K562 (cell line): ENCODE results near the gene TARS3. TPM values are rescaled to one million over a fixed set of nuclear protein-coding genes. Genes with fewer than 3 reads are reported as not detected.

Source experiments
- C11orf30 ChIP-seq: fragments of 450-650 bp; IDR thresholded peaks from 2 replicates; pipeline ENCODE4 v1.6.1; 2016; ENCODE audit warnings: low read depth, mild to moderate bottlenecking
- DPF2 ChIP-seq: fragments of 450-650 bp; IDR thresholded peaks from 2 replicates; pipeline ENCODE4 v1.6.1; 2016
- EP400 ChIP-seq: fragments of 450-650 bp; IDR thresholded peaks from 2 replicates; pipeline ENCODE4 v1.6.1; 2017; ENCODE audit warnings: antibody characterized with exemption, mild to moderate bottlenecking, moderate library complexity
- FOXK2 ChIP-seq, 2 experiments: fragments of 450-650 bp; IDR thresholded peaks in 1 of 2; conservative IDR thresholded peaks in 1 of 2; 2 replicates each; pipeline ENCODE4 v1.6.1; 2016; ENCODE audit warnings: low read depth in 2 of 2, mild to moderate bottlenecking in 1 of 2
- KLF10 ChIP-seq: fragments of 250-450 bp; sonication (Bioruptor Pico); IDR thresholded peaks from 2 replicates; pipeline ENCODE4 v1.6.1; 2021; ENCODE audit warnings: matching md5 sums
- MAFG ChIP-seq: fragments of 450-650 bp; conservative IDR thresholded peaks from 2 replicates; pipeline ENCODE4 v1.6.1; 2016; ENCODE audit warnings: missing genetic modification characterization, missing compliant biosample characterization
- MAFK ChIP-seq: IDR thresholded peaks from 2 replicates; pipeline ENCODE4 v1.6.1; 2011; ENCODE audit warnings: low read length, improper control_type of control experiment
- NFE2 ChIP-seq: IDR thresholded peaks from 2 replicates; pipeline ENCODE4 v1.6.1; 2014; ENCODE audit warnings: antibody characterized with exemption, low read depth
- NONO ChIP-seq, 2 experiments: fragments of 200-400 bp in 1 of 2; fragments of 450-650 bp in 1 of 2; formaldehyde crosslinking in 1 of 2; IDR thresholded peaks; 2 replicates each; pipeline ENCODE4 v1.6.1; 2017; ENCODE audit warnings: low read depth in 2 of 2, mild to moderate bottlenecking in 2 of 2, moderate library complexity in 2 of 2, low read length in 1 of 2
- NR2C2 ChIP-seq, 2 experiments: fragments of 200-800 bp in 1 of 2; sonication (Bioruptor generic) in 1 of 2; sonication (generic) in 1 of 2; formaldehyde crosslinking in 1 of 2; IDR thresholded peaks; 2 replicates each; pipeline versions ENCODE4 v1.6.1 to v1.8.0; 2016 to 2022; ENCODE audit warnings: mild to moderate bottlenecking in 1 of 2, missing compliant biosample characterization in 1 of 2, missing genetic modification characterization in 1 of 2, missing genetic modification reagents in 1 of 2
- NRF1 ChIP-seq, 2 experiments: fragments of 450-650 bp; IDR thresholded peaks in 1 of 2; conservative IDR thresholded peaks in 1 of 2; 2 replicates each; pipeline ENCODE4 v1.6.1; 2014; ENCODE audit warnings: mild to moderate bottlenecking in 2 of 2
- PPARD ChIP-seq: fragments of 250-450 bp; sonication (Bioruptor Pico); IDR thresholded peaks from 2 replicates; pipeline ENCODE4 v1.8.0; 2022; ENCODE audit warnings: inconsistent platforms, mild to moderate bottlenecking, moderate library complexity
- ZNF277 ChIP-seq: fragments of 250-450 bp; sonication (Bioruptor Pico); IDR thresholded peaks from 2 replicates; pipeline ENCODE4 v1.8.0; 2022; ENCODE audit warnings: inconsistent platforms, mild to moderate bottlenecking, moderate library complexity, borderline replicate concordance
- ZNF316 ChIP-seq: fragments of 450-650 bp; IDR thresholded peaks from 2 replicates; pipeline ENCODE4 v1.6.1; 2016
- ZNF384 ChIP-seq: IDR thresholded peaks from 2 replicates; pipeline ENCODE4 v1.6.1; 2012; ENCODE audit warnings: low read depth, low read length, improper control_type of control experiment
- polyA plus RNA-seq, 8 experiments: library from polyadenylated mRNA; depleted of rRNA in 4 of 8; stranded (reverse) in 5 of 8; unstranded in 3 of 8; fragments of >200 nt; fragmentation: Nextera tagmentation in 2 of 8; fragmentation: Illumina TruSeq in 1 of 8; extraction: Ambion mirVana in 2 of 8; extraction: Trizol in 1 of 8; gene quantifications; 2 replicates each; pipeline versions ENCODE4 v1.2.1 to v1.2.3, GENCODE V29; 2011 to 2014; ENCODE audit warnings: inconsistent platforms in 1 of 8, missing spikeins in 1 of 8
- total RNA-seq, 7 experiments: library from RNA; depleted of rRNA in 6 of 7; stranded (reverse); fragments of >200 nt in 6 of 7; fragmentation: Illumina TruSeq in 2 of 7; extraction: Trizol in 2 of 7; gene quantifications; 2 replicates each; pipeline versions ENCODE4 v1.2.1 to v1.2.3, GENCODE V29; 2011 to 2021; ENCODE audit warnings: low replicate concordance in 1 of 7

TARS3 gene
- total and polyA plus RNA-seq, 9 of the 15 experiments (the other 6 are each of a cell fraction or from before 2014, with no cell fraction given): 2.1 to 14.7 (median 9.8) TPM

- TF ChIP-seq NFE2: peak; percentile 71
- peak; percentile 89 for TF ChIP-seq C11orf30
- no peak for TF ChIP-seq EP400
- TF ChIP-seq ZNF316: peak; percentile 86
- no peak for TF ChIP-seq PPARD (CRISPR knock-in tag)
- TF ChIP-seq MAFG (tag): peak; percentile 70
- TF ChIP-seq FOXK2 (conservative IDR thresholded peaks at IDR 0.05 in 1 of 2, IDR thresholded peaks at IDR 0.05 in 1 of 2; ENCODE audit: low read depth in 2 of 2): peak in 1 of 2 experiments; percentile 52; a peak in 1 of 4 replicates
- no peak for TF ChIP-seq NR2C2 (CRISPR knock-in tag; IDR thresholded peaks at IDR 0.05)
- TF ChIP-seq NR2C2 (tag; IDR thresholded peaks at IDR 0.05): peak; percentile 31; the same call in 1 of the 2 replicates
- TF ChIP-seq DPF2: peak; percentile 68
- 0 out of 4 replicates have a peak, but pooled peaks have one; percentile 15 to 29 for TF ChIP-seq NRF1 (conservative IDR thresholded peaks at IDR 0.05 in 1 of 2, IDR thresholded peaks at IDR 0.05 in 1 of 2)
- peak; percentile 62 for TF ChIP-seq MAFK
- peak; percentile 62 for TF ChIP-seq ZNF384
- no peak for TF ChIP-seq NONO (IDR thresholded peaks at IDR 0.05; ENCODE audit: low read depth in 2 of 2, low read length in 1 of 2)
- no peak for TF ChIP-seq ZNF277 (CRISPR knock-in tag)
- no peak for TF ChIP-seq KLF10
These were observed 66.1 kb downstream of the TARS3 start (continued) for GRCh38 chr15:101657968-101658784.
